Transverse colon (tissue), 4 donors: ENCODE results near the gene MTFP1. TPM values are rescaled to one million over a fixed set of nuclear protein-coding genes. Genes with fewer than 3 reads are reported as not detected.
A peak's percentile ranks its signal among the peaks of the same experiment; 100 is the strongest.
"Not testable (repeated sequence)": the region's sequence is repeated elsewhere in the genome, so short reads cannot be mapped to it uniquely, and the experiment has no call there.

Experiments used
- DNase-seq: peaks from one replicate; pipeline ENCODE4 v3.0.0-alpha.2; 2019
- H3K27ac ChIP-seq, 4 donors: fragments of 200-600 bp; sonication (generic); 2 replicates each; pipeline ENCODE4 v1.5.1; 2016 to 2018; ENCODE audit warnings: inconsistent platforms in 4 of 4
- H3K27me3 ChIP-seq: fragments of 200-600 bp; sonication (generic); 2 replicates; pipeline ENCODE4 v1.5.1; 2017; ENCODE audit warnings: inconsistent platforms
- H3K36me3 ChIP-seq, 4 donors: fragments of 200-600 bp; sonication (generic); 2 replicates each; pipeline ENCODE4 v1.5.1; 2017 to 2019; ENCODE audit warnings: inconsistent platforms in 4 of 4
- H3K4me1 ChIP-seq, 4 donors: fragments of 200-600 bp; sonication (generic); 2 replicates each; pipeline ENCODE4 v1.5.1; 2017 to 2020; ENCODE audit warnings: inconsistent platforms in 4 of 4
- H3K4me3 ChIP-seq, 4 donors: fragments of 200-600 bp; sonication (generic); 1 replicate in 1 of 4; 2 replicates in 3 of 4; pipeline versions ENCODE4 v1.5.1 to v1.6.1; 2017 to 2019; ENCODE audit warnings: inconsistent platforms in 4 of 4
- H3K9me3 ChIP-seq, 2 donors: fragments of 200-600 bp; sonication (generic); 2 replicates each; pipeline ENCODE4 v1.5.1; 2017 to 2019; ENCODE audit warnings: inconsistent platforms in 2 of 2
- CTCF ChIP-seq, 5 experiments: fragments of 200-600 bp in 3 of 5; fragments of 450-650 bp in 2 of 5; sonication (generic) in 3 of 5; IDR thresholded peaks; 1 replicate in 2 of 5; 2 replicates in 3 of 5; pipeline ENCODE4 v1.5.1; 2016 to 2017; ENCODE audit warnings: antibody characterized with exemption in 5 of 5, inconsistent platforms in 3 of 5, mild to moderate bottlenecking in 2 of 5, moderate library complexity in 1 of 5
- EP300 ChIP-seq: sonication (generic); formaldehyde crosslinking; IDR thresholded peaks from one replicate; pipeline ENCODE4 v1.6.1; 2017; ENCODE audit warnings: antibody characterized with exemption, low read depth
- POLR2A ChIP-seq: fragments of 450-650 bp; IDR thresholded peaks from one replicate; pipeline ENCODE4 v1.6.1; 2016; ENCODE audit warnings: antibody characterized with exemption, mild to moderate bottlenecking, moderate library complexity
- POLR2AphosphoS5 ChIP-seq, 3 donors: sonication (generic); formaldehyde crosslinking; IDR thresholded peaks; one replicate each; pipeline ENCODE4 v1.6.1; 2016; ENCODE audit warnings: antibody characterized with exemption in 3 of 3
- WGBS, 2 donors: methylation state at CpG; one replicate each; pipeline ENCODE4 v1.1.5; 2018; ENCODE audit warnings: low coverage in 1 of 2; 5-methylcytosine and 5-hydroxymethylcytosine counted together
- in situ Hi-C, 4 donors: fragments of 200-750 bp; cut with MboI; loops; one replicate each; pipeline versions ENCODE4 v1.15.0 to v1.15.1; 2017; ENCODE audit warnings: low sequenced_read_pairs in 3 of 4, low pct_ligation_motif_present in 1 of 4, low pct_unique_long_range_greater_than_20kb in 1 of 4
- intact Hi-C: fragments of 100-400 bp; cut with DNase I; formaldehyde crosslinking; loops from one replicate; pipeline ENCODE4 v1.15.1; 2023; ENCODE audit warnings: low total_unique reads
- total RNA-seq, 4 donors: library from RNA; depleted of rRNA; stranded (reverse); fragments of >200 nt; gene quantifications; one replicate each; pipeline ENCODE4 v1.1.0, GENCODE V29; 2016

The MTFP1 gene
- total RNA-seq, 4 donors from 2014 or later: 2.0 to 48.6 (median 21.4) TPM

GRCh38 chr22:30459181-30460052 is 33.8 kb downstream of the MTFP1 start:
- H3K27me3 ChIP-seq: no peaks in the 10 kb centered on the region
- in situ Hi-C loops (no loop called here), intact Hi-C loops (no loop called here)
- H3K36me3 ChIP-seq: no peaks in the 10 kb centered on the region
- H3K9me3 ChIP-seq: no peaks in the 10 kb centered on the region
- H3K4me3 ChIP-seq: no peak overlapping the region
- no peak overlapping the region for H3K27ac ChIP-seq
- 45 to 50% methylated on average over 3 to 4 of the region's 4 CpGs for WGBS, 2 donors
- TF ChIP-seq EP300 (no peak), POLR2AphosphoS5 (IDR thresholded peaks at IDR 0.05) (no peak), POLR2A (no peak), CTCF (IDR thresholded peaks at IDR 0.05) (no peak)
- DNase-seq: no peak
- H3K4me1 ChIP-seq: no peaks in the 10 kb centered on the region

- no peak overlapping the region for H3K4me3 ChIP-seq
- TF ChIP-seq POLR2AphosphoS5 (IDR thresholded peaks at IDR 0.05): no peak
- TF ChIP-seq CTCF (IDR thresholded peaks at IDR 0.05): no peak
- TF ChIP-seq POLR2A: no peak
- TF ChIP-seq EP300: no peak
- H3K36me3 ChIP-seq: no peaks in the 10 kb centered on the region
- H3K27ac ChIP-seq: no peak overlapping the region
- intact Hi-C loops: no loop called here
- WGBS, 2 donors: 56% methylated on average over 4 of the region's 4 CpGs; no CpG with 5 or more reads in 1 of the 2 donors
- H3K9me3 ChIP-seq: no peaks in the 10 kb centered on the region
- H3K4me1 ChIP-seq: no peaks in the 10 kb centered on the region
- peak; percentile 14 for DNase-seq
- in situ Hi-C loops: no loop called here
- no peaks in the 10 kb centered on the region for H3K27me3 ChIP-seq
These were observed 34.6 kb downstream of the MTFP1 start for GRCh38 chr22:30460147-30460546.

GRCh38 chr22:30460555-30460954 is 35.0 kb downstream of the MTFP1 start:
- H3K27ac ChIP-seq, H3K27me3 ChIP-seq, DNase-seq, intact Hi-C loops, H3K36me3 ChIP-seq, in situ Hi-C loops, H3K4me3 ChIP-seq, H3K9me3 ChIP-seq, H3K4me1 ChIP-seq: not testable (repeated sequence)
- 87 to 90% methylated on average over 5 to 6 of the region's 6 CpGs for WGBS, 2 donors

- in situ Hi-C loops: no loop called here
- Histone ChIP-seq H3K9me3 (no peaks in the 10 kb centered on the region), H3K4me3 (no peak overlapping the region), H3K4me1 (no peaks in the 10 kb centered on the region), H3K27me3 (peaks cover 9% of the 10 kb centered on the region), H3K36me3 (no peaks in the 10 kb centered on the region), H3K27ac (no peak overlapping the region)
- intact Hi-C loops: no loop called here
- DNase-seq: no peak
- TF ChIP-seq POLR2A (no peak), POLR2AphosphoS5 (IDR thresholded peaks at IDR 0.05) (no peak), CTCF (IDR thresholded peaks at IDR 0.05) (no peak), EP300 (no peak)
- WGBS, 2 donors: 42 to 50% methylated on average over 2 of the region's 2 CpGs
These were observed 43.6 kb downstream of the MTFP1 start for GRCh38 chr22:30469165-30469564.
